GM18907 (cell line): Measurements from ENCODE around the gene SLC17A1.
"Not testable (repeated sequence)": the region's sequence is repeated elsewhere in the genome, so short reads cannot be mapped to it uniquely, and the experiment has no call there.

Experiments used
- ATAC-seq: cut with Tn5 transposase; IDR thresholded peaks from one replicate; pipeline ENCODE4 v1.9.1; 2021; ENCODE audit warnings: mild to moderate bottlenecking, moderate library complexity; ENCODE audit not compliant: unreplicated experiment

The SLC17A1 gene

GRCh38 chr6:25757936-25758642 is 73.8 kb downstream of the SLC17A1 start:
- ATAC-seq, result no peak

DNA sequence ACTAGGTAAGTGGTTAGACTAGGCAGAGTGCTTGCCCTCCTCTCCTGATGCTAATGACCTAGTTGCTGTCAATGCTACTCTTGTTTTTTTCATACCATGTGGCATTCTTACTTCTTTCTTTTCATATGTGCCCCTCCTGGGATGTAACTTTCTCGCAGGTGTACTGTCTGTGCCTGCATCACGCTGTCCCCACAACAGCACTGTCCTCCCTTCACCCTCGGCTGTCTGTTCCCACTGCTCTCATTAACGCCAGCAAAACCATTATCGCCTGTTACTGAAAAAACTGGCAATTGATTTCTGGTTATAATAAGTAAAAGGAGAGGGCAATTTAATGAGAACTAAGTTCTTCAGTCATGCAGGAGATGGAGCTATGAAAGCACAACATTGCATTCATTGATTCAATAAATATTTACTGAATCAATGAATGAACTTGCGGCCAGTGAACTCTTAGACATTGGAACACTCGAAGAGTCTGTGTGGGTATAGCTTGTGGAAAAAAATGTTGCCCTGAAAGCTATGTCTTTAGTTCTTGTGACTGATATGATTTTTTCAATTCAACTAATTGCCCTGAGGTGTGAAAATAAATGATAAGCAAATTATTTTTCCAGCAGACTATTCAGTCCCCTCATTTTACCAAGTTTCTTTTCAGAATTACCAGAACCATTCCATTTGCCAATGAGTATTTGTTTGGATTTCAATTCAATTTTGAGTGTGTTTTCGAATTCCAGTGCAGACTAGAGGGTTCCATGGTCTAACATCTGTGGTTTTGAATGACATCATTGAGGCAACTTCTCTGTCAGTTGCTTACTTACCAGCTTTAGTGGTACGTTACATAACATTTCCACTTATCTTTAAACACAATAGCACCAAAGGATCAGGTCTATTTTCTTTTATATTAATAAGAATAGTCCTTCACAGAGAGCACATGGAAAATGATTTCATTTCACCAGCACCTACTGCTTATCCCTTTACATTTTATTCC is 75.2 kb downstream of the SLC17A1 start:
- no peak for ATAC-seq

GRCh38 chr6:25755483-25755882 is 76.4 kb downstream of the SLC17A1 start:
- ATAC-seq, result no peak

GRCh38 chr6:25754535-25754934 is 77.3 kb downstream of the SLC17A1 start, which contains the start of gene SLC17A4:
SLC17A4 (plus strand) TSS chr6:25754742; CDS start chr6:25761963, 7,221 bp downstream.
- no peak for ATAC-seq

GRCh38 chr6:25753079-25753478 is 78.8 kb downstream of the SLC17A1 start:
- ATAC-seq, result no peak

GRCh38 chr6:25750906-25751305 is 80.9 kb downstream of the SLC17A1 start:
- no peak for ATAC-seq

- ATAC-seq, result no peak
Measured at GRCh38 chr6:25749837-25750236, 82.0 kb downstream of the SLC17A1 start.

DNA sequence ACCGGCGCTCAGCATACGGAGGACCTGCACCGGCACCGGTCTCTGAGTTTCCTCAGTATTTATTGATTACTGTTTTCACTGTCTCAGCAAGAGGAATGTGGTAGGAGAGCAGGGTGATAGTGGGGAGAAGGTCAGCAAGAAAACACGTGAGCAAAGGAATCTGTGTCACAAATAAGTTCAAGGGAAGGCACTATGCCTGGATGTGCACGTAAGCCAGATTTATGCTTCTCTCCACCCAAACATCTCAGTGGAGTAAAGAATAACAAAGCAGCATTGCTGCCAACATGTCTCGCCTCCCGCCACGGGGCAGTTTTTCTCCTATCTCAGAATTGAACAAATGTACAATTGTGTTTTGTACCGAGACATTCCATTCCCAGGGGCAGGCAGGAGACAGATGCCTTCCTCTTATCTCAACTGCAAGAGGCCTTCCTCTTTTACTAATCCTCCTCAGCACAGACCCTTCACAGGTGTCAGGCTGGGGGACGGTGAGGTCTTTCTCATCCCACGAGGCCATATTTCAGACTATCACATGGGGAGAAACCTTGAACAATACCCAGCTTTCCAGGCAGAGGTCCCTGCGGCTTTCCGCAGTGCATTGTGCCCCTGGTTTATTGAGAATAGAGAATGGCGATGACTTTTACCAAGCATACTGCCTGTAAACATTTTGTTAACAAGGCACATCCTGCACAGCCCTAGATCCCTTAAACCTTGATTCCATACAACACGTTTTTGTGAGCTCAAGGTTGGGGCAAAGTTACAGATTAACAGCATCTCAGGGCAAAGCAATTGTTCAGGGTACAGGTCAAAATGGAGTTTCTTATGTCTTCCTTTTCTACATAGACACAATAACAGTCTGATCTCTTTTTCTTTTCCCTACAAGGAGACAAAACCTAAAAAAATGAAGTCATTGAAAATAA is 83.0 kb downstream of the SLC17A1 start:
- not testable (repeated sequence) for ATAC-seq

DNA sequence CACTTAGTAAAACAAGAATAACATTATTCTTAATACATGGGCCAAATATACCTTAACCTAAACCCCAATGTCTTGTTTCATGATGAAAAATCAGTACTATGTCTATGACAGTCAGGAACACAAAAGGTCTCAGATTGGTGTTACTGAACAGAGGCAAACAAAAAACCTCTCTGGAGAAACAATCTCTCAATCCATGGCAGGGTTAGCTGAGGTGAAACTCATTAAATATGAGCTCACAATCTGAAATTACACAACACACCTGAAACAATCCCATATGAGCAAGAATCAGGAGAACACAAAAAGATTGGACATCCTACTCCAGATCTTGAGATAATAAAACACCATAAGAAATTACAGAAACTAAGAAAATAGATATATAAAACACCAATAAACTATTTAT is 83.8 kb downstream of the SLC17A1 start:
- ATAC-seq, result no peak

DNA sequence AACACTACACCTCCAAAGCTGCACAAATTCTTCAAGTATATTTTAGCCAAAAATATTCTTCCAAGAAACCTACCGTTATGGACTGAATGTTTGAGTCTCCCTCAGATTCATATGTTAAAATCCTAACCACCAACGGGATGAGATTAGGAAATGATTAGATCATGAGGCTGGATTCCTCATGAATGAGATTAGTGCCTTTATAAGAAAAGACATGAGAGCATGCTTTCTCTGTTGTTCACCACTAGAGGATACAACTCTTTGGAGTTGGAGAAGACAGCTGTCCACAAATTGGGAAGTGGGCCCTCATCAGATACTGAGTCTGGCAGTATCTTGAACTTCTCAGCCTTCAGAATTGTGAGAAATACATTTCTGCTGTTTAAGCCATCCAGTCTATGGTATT is 84.4 kb downstream of the SLC17A1 start:
- ATAC-seq, result no peak

DNA sequence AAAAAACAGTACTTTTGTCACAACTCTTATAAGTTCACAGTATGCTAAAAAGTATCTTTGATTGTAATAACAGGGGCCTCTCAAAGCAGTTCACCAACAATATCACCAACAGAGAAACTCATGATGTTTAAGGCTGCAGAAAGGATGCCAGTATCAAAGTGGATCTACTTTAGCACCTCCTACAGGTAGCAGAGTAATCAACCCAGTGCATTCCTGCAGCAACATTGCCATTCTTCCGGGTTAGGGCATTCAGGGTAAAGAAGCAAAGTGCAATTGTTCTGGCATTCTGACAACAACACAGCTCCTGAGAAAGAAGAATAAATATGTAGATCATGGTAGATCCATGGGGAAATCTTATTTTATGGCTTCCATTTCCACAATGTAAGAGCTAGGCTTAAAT is 84.9 kb downstream of the SLC17A1 start:
- ATAC-seq, result no peak

GRCh38 chr6:25745836-25746235 is 86.0 kb downstream of the SLC17A1 start:
- no peak for ATAC-seq

GRCh38 chr6:25743868-25744267 is 88.0 kb downstream of the SLC17A1 start:
- ATAC-seq, result no peak

GRCh38 chr6:25735261-25735660 is 96.6 kb downstream of the SLC17A1 start:
- no peak for ATAC-seq
